HepG2 (cell line): Measurements from ENCODE around the gene KNG1. TPM values are rescaled to one million over a fixed set of nuclear protein-coding genes. Genes with fewer than 3 reads are reported as not detected.

Experiments
- ATAC-seq: fragments of 200-7000 bp; cut with Tn5 transposase; 3 replicates; pipeline ENCODE4 v1.9.1; 2020; ENCODE audit warnings: mild to moderate bottlenecking, moderate library complexity
- BruUV-seq: library from RNA; stranded (reverse); fragments of 400-500 nt; replicated peaks from 2 replicates; lab custom pipeline; 2021; lab: Mats Ljungman, UMichigan
- CTCF ChIA-PET: fragments of 300-600 bp; formaldehyde crosslinking; extraction: SDS; loops from one replicate; lab custom pipeline; 2021; ENCODE audit warnings: low total read pairs, inconsistent platforms, low intra/inter-chr PET ratio; lab: Yijun Ruan, JAX
- POLR2A ChIA-PET: fragments of 350-600 bp; sonication (Branson Sonifier 250); formaldehyde crosslinking; loops from one replicate; lab custom pipeline; 2020; ENCODE audit warnings: antibody characterized with exemption, inconsistent platforms; lab: Yijun Ruan, JAX
- DNase-seq: peaks from one replicate; pipeline ENCODE4 v3.0.0-alpha.2; 2015; ENCODE audit warnings: low spot score
- FAIRE-seq: peaks from 3 replicates; lab custom pipeline; 2011; peaks lifted over from hg19 to GRCh38; lab: Jason Lieb, UNC
- H2AFZ ChIP-seq: one replicate; pipeline ENCODE4 v1.6.1; 2011; ENCODE audit warnings: low read length, inconsistent platforms
- H3K27ac ChIP-seq: fragments of 300-600 bp; 3 replicates; pipeline ENCODE4 v1.8.0; 2011; ENCODE audit warnings: mixed run types, mild to moderate bottlenecking, mixed read lengths, low read length, inconsistent platforms; ENCODE audit not compliant: insufficient read depth; ENCODE audit errors: extremely low read length
- H3K27me3 ChIP-seq, 2 experiments: fragments of 200-600 bp in 1 of 2; 2 replicates in 1 of 2; 3 replicates in 1 of 2; pipeline versions ENCODE4 v1.6.0 to v1.8.0; 2011; ENCODE audit warnings: low read length in 2 of 2, mild to moderate bottlenecking in 2 of 2, moderate library complexity in 2 of 2, inconsistent platforms in 1 of 2; ENCODE audit not compliant: insufficient read depth in 2 of 2, control insufficient read depth in 1 of 2
- H3K36me3 ChIP-seq, 2 experiments: fragments of 200-600 bp in 1 of 2; replicated peaks in 1 of 2; 2 replicates in 1 of 2; 3 replicates in 1 of 2; pipeline versions ENCODE4 v1.5.1 to v1.8.0; 2011; ENCODE audit warnings: low read length in 2 of 2, inconsistent platforms in 1 of 2; ENCODE audit not compliant: insufficient read depth in 2 of 2, control insufficient read depth in 1 of 2
- H3K4me1 ChIP-seq: 2 replicates; pipeline ENCODE4 v1.5.1; 2012; ENCODE audit warnings: low read length, inconsistent platforms; ENCODE audit not compliant: insufficient read depth
- H3K4me2 ChIP-seq: 2 replicates; pipeline ENCODE4 v1.6.0; 2011; ENCODE audit warnings: low read depth, low read length, inconsistent platforms
- H3K4me3 ChIP-seq, 3 experiments: fragments of 200-600 bp in 1 of 3; sonication (generic), shearing (Covaris generic) in 1 of 3; replicated peaks in 1 of 3; 2 replicates each; pipeline ENCODE4 v1.5.1; 2011 to 2016; ENCODE audit warnings: low read length in 3 of 3, inconsistent platforms in 2 of 3, low read depth in 2 of 3, mild to moderate bottlenecking in 2 of 3, control low read depth in 1 of 3, mixed read lengths in 1 of 3; ENCODE audit not compliant: insufficient read depth in 1 of 3
- H3K79me2 ChIP-seq: one replicate; pipeline ENCODE4 v1.6.1; 2011; ENCODE audit warnings: low read length, inconsistent platforms; ENCODE audit not compliant: insufficient read depth
- H3K9ac ChIP-seq: 2 replicates; pipeline ENCODE4 v1.6.0; 2011; ENCODE audit warnings: mild to moderate bottlenecking, low read depth, low read length, inconsistent platforms; ENCODE audit not compliant: insufficient read depth
- H3K9me3 ChIP-seq: 2 replicates; pipeline ENCODE4 v1.5.1; 2012; ENCODE audit warnings: mild to moderate bottlenecking, low read length
- H4K20me1 ChIP-seq: 2 replicates; pipeline ENCODE4 v1.6.0; 2011; ENCODE audit warnings: inconsistent platforms, mild to moderate bottlenecking, low read length, moderate library complexity; ENCODE audit not compliant: insufficient read depth
- AGO2 ChIP-seq: fragments of 200-400 bp; formaldehyde crosslinking; optimal IDR thresholded peaks from 2 replicates; pipeline ENCODE3; 2017; ENCODE audit warnings: mild to moderate bottlenecking, low read depth, low read length, moderate library complexity
- ATF5 ChIP-seq: sonication (generic); formaldehyde crosslinking; IDR thresholded peaks from 2 replicates; pipeline ENCODE4 v1.4.0; 2020; ENCODE audit warnings: mild to moderate bottlenecking, low read depth, missing genetic modification reagents
- E2F5 ChIP-seq: sonication (generic); formaldehyde crosslinking; conservative IDR thresholded peaks from 2 replicates; pipeline ENCODE4 v1.4.0; 2020; ENCODE audit warnings: missing genetic modification reagents
- HOMEZ ChIP-seq: IDR thresholded peaks from 2 replicates; pipeline ENCODE4 v1.6.1; 2016; ENCODE audit warnings: low read depth
- MBNL3 ChIP-seq: fragments of 250-450 bp; sonication (Bioruptor Pico); conservative IDR thresholded peaks from 2 replicates; pipeline ENCODE4 v1.8.0; 2022; ENCODE audit warnings: mild to moderate bottlenecking, inconsistent platforms
- NFKBIZ ChIP-seq: IDR thresholded peaks from 2 replicates; pipeline ENCODE4 v1.6.1; 2018; ENCODE audit warnings: missing genetic modification reagents, missing compliant biosample characterization
- RBM22 ChIP-seq: fragments of 200-400 bp; formaldehyde crosslinking; optimal IDR thresholded peaks from 2 replicates; pipeline ENCODE3; 2017; ENCODE audit warnings: mild to moderate bottlenecking, low read length, moderate library complexity
- SRY ChIP-seq: sonication (generic); formaldehyde crosslinking; IDR thresholded peaks from 2 replicates; pipeline ENCODE4 v1.8.0; 2022; ENCODE audit warnings: mild to moderate bottlenecking, missing genetic modification reagents
- ZC3H4 ChIP-seq: sonication (generic); formaldehyde crosslinking; IDR thresholded peaks from 2 replicates; pipeline ENCODE4 v1.4.0; 2020; ENCODE audit warnings: missing genetic modification reagents, borderline replicate concordance
- ZNF24 ChIP-seq: fragments of 450-650 bp; IDR thresholded peaks from 2 replicates; pipeline ENCODE4 v1.6.1; 2017; ENCODE audit warnings: antibody characterized with exemption, mild to moderate bottlenecking
- ZNF546 ChIP-seq: sonication (generic); formaldehyde crosslinking; conservative IDR thresholded peaks from 2 replicates; pipeline ENCODE4 v1.8.1; 2023; ENCODE audit warnings: mild to moderate bottlenecking, missing genetic modification reagents
- ZNF841 ChIP-seq: sonication (generic); formaldehyde crosslinking; IDR thresholded peaks from 2 replicates; pipeline ENCODE4 v1.8.1; 2023; ENCODE audit warnings: missing genetic modification reagents, borderline replicate concordance
- WGBS: methylation state at CpG from one replicate; pipeline ENCODE4 v1.1.6; 2017; ENCODE audit warnings: low lambda C conversion rate; 5-methylcytosine and 5-hydroxymethylcytosine counted together
- in situ Hi-C: cut with HindIII; loops from 2 replicates; pipeline ENCODE4 v1.10.0; 2017; ENCODE audit warnings: low pct_unique_long_range_greater_than_20kb; ENCODE audit not compliant: extremely low pct_ligation_motif_present
- intact Hi-C: fragments of 100-400 bp; cut with micrococcal nuclease; formaldehyde crosslinking; loops from one replicate; pipeline ENCODE4 v1.10.0; 2022; ENCODE audit not compliant: unreplicated experiment
- polyA plus RNA-seq, 8 experiments: library from polyadenylated mRNA; depleted of rRNA in 3 of 8; stranded (reverse) in 7 of 8; unstranded in 1 of 8; fragments of >200 nt; fragmentation: Illumina TruSeq in 4 of 8; extraction: Trizol in 4 of 8; gene quantifications; 2 replicates each; pipeline versions ENCODE4 v1.2.1 to v1.2.3, GENCODE V29; 2011 to 2016; ENCODE audit warnings: low read depth in 4 of 8, missing spikeins in 1 of 8, mixed read lengths in 1 of 8; ENCODE audit not compliant: insufficient read depth in 1 of 8
- total RNA-seq, 5 experiments: library from RNA; depleted of rRNA; stranded (reverse); fragments of >200 nt; fragmentation: Illumina TruSeq; extraction: Trizol; gene quantifications; 2 replicates each; pipeline ENCODE4 v1.2.3, GENCODE V29; 2016; ENCODE audit warnings: low read depth in 1 of 5
- TF ChIP-seq, protein P1 (sequence below): sonication (generic); formaldehyde crosslinking; IDR thresholded peaks from 2 replicates; pipeline ENCODE4 v1.4.0; 2020; ENCODE audit warnings: missing genetic modification reagents

The KNG1 gene
- total and polyA plus RNA-seq, 2 of the 13 experiments (the other 11 are each of a cell fraction or from before 2014, with no cell fraction given): 6.5 to 7.0 TPM

- TF ChIP-seq ATF5 (CRISPR knock-in tag) (no peak), ZNF24 (no peak), ZNF546 (CRISPR knock-in tag) (no peak), ZC3H4 (CRISPR knock-in tag) (0 out of 2 replicates have a peak, but pooled peaks have one; percentile 72), ZNF841 (CRISPR knock-in tag) (0 out of 2 replicates have a peak, but pooled peaks have one; percentile 30), HOMEZ (CRISPR knock-in tag) (no peak), AGO2 (peak; percentile 49)
Measured at GRCh38 chr3:186789554-186790260, 72.5 kb downstream of the KNG1 start (continued).

DNA sequence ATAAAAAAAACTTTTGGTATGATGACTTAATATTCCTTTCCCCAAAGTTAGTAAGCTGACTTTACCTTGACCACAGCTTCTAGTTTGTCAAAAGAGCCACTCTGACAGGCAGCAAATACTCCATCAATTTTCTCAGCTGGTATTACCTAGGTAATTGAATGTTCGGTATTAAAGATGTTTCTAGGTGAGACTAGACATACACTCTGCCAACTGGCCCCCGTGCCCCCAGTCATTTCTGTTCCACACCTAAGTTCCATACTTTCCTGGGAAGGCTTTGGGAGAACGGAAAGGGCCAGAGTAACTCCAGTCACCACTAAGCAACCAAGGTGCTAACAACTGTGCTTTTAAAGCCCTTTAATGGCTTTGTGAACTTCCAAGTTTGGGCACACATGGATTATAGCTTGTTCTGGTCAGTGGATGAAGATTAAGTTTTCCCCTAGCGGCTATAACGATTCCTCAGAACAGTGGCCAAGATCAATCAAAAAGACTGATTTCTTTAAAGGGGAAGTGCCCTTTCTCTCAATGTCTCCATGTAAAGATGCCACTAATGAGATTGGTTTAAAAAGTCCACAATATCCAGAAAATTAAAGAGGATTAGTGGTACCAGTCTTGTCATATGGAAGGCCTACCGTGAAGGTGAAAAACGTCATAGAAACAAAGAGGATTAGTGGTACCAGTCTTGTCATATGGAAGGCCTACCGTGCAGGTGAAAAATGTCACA, 73.3 kb downstream of the KNG1 start:
- POLR2A ChIA-PET: no interaction called here
- no peak for FAIRE-seq
- Histone ChIP-seq H3K79me2 (peaks cover 13% of the 10 kb centered on the region), H3K27ac (no peak overlapping the region), H3K9ac (no peak overlapping the region), H3K27me3 (no peaks in the 10 kb centered on the region), H2AFZ (no peak overlapping the region), H3K4me1 (peaks cover 32% of the 10 kb centered on the region), H3K4me2 (no peak overlapping the region), H3K4me3 (no peak overlapping the region), H3K36me3 (peaks cover 22 to 60% of the 10 kb centered on the region in 2 experiments), H3K9me3 (no peaks in the 10 kb centered on the region), H4K20me1 (peaks cover 47% of the 10 kb centered on the region)
- CTCF ChIA-PET: no interaction called here
- in situ Hi-C loops: no loop called here
- BruUV-seq: no TSS peak
- WGBS: 93% methylated on average over 8 of the region's 8 CpGs
- peak; percentile 46 for ATAC-seq
- intact Hi-C loops: no loop called here
- peak; percentile 26 for DNase-seq
- no peak for TF ChIP-seq E2F5 (CRISPR knock-in tag)
- TF ChIP-seq, protein P1, sequence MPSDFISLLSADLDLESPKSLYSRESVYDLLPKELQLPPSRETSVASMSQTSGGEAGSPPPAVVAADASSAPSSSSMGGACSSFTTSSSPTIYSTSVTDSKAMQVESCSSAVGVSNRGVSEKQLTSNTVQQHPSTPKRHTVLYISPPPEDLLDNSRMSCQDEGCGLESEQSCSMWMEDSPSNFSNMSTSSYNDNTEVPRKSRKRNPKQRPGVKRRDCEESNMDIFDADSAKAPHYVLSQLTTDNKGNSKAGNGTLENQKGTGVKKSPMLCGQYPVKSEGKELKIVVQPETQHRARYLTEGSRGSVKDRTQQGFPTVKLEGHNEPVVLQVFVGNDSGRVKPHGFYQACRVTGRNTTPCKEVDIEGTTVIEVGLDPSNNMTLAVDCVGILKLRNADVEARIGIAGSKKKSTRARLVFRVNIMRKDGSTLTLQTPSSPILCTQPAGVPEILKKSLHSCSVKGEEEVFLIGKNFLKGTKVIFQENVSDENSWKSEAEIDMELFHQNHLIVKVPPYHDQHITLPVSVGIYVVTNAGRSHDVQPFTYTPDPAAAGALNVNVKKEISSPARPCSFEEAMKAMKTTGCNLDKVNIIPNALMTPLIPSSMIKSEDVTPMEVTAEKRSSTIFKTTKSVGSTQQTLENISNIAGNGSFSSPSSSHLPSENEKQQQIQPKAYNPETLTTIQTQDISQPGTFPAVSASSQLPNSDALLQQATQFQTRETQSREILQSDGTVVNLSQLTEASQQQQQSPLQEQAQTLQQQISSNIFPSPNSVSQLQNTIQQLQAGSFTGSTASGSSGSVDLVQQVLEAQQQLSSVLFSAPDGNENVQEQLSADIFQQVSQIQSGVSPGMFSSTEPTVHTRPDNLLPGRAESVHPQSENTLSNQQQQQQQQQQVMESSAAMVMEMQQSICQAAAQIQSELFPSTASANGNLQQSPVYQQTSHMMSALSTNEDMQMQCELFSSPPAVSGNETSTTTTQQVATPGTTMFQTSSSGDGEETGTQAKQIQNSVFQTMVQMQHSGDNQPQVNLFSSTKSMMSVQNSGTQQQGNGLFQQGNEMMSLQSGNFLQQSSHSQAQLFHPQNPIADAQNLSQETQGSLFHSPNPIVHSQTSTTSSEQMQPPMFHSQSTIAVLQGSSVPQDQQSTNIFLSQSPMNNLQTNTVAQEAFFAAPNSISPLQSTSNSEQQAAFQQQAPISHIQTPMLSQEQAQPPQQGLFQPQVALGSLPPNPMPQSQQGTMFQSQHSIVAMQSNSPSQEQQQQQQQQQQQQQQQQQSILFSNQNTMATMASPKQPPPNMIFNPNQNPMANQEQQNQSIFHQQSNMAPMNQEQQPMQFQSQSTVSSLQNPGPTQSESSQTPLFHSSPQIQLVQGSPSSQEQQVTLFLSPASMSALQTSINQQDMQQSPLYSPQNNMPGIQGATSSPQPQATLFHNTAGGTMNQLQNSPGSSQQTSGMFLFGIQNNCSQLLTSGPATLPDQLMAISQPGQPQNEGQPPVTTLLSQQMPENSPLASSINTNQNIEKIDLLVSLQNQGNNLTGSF (CRISPR knock-in tag): no peak
- no peak for TF ChIP-seq SRY (CRISPR knock-in tag)
- TF ChIP-seq ZC3H4 (CRISPR knock-in tag): peak; percentile 94; the same call in 1 of the 2 replicates
- TF ChIP-seq MBNL3 (CRISPR knock-in tag): no peak
- TF ChIP-seq RBM22: peak; percentile 100
- no peak for TF ChIP-seq NFKBIZ (CRISPR knock-in tag)
